ENCODE measurements around the gene HDGFL2. TPM values are rescaled to one million over a fixed set of nuclear protein-coding genes. Genes with fewer than 3 reads are reported as not detected.

The HDGFL2 gene
- total RNA-seq, 1 donor from 2014 or later: 35.0 TPM

- no peaks in the 10 kb centered on the region for H3K27me3 ChIP-seq (ENCODE audit: control insufficient read depth, insufficient read depth, low read length)
- DNase-seq (ENCODE audit: low read depth) (no peak), FAIRE-seq (no peak)
- no peak overlapping the region for H3K4me3 ChIP-seq (ENCODE audit: low read depth, low read length)
- no peaks in the 10 kb centered on the region for H3K36me3 ChIP-seq (ENCODE audit: control insufficient read depth, insufficient read depth, low read length)
- no peak for TF ChIP-seq CTCF (IDR thresholded peaks at IDR 0.05; ENCODE audit: insufficient read depth, low read length, severe bottlenecking)
These were observed 71.1 kb downstream of the HDGFL2 start for GRCh38 chr19:4542896-4543841.

GRCh38 chr19:4543842-4544647, 71.9 kb downstream of the HDGFL2 start:
- DNase-seq (ENCODE audit: low read depth): no peak
- no peak for TF ChIP-seq CTCF (IDR thresholded peaks at IDR 0.05; ENCODE audit: insufficient read depth, low read length, severe bottlenecking)

GRCh38 chr19:4547303-4548237, 75.5 kb downstream of the HDGFL2 start:
- Histone ChIP-seq H3K36me3 (ENCODE audit: control insufficient read depth, insufficient read depth, low read length) (no peaks in the 10 kb centered on the region), H3K4me3 (ENCODE audit: low read depth, low read length) (no peak overlapping the region), H3K27me3 (ENCODE audit: control insufficient read depth, insufficient read depth, low read length) (no peaks in the 10 kb centered on the region)
- TF ChIP-seq CTCF (IDR thresholded peaks at IDR 0.05; ENCODE audit: insufficient read depth, low read length, severe bottlenecking): peak; percentile 60
- DNase-seq (ENCODE audit: low read depth) (no peak), FAIRE-seq (no peak)

More at GRCh38 chr19:4543842-4544647, 71.9 kb downstream of the HDGFL2 start:
- Histone ChIP-seq H3K27me3 (ENCODE audit: control insufficient read depth, insufficient read depth, low read length) (no peaks in the 10 kb centered on the region), H3K4me3 (ENCODE audit: low read depth, low read length) (no peak overlapping the region), H3K36me3 (ENCODE audit: control insufficient read depth, insufficient read depth, low read length) (no peaks in the 10 kb centered on the region)
- FAIRE-seq: no peak

GRCh38 chr19:4548238-4548584, 76.1 kb downstream of the HDGFL2 start:
- H3K36me3 ChIP-seq (ENCODE audit: control insufficient read depth, insufficient read depth, low read length): no peaks in the 10 kb centered on the region
- no peaks in the 10 kb centered on the region for H3K27me3 ChIP-seq (ENCODE audit: control insufficient read depth, insufficient read depth, low read length)
- H3K4me3 ChIP-seq (ENCODE audit: low read depth, low read length): no peak overlapping the region
- TF ChIP-seq CTCF (IDR thresholded peaks at IDR 0.05; ENCODE audit: insufficient read depth, low read length, severe bottlenecking): no peak
- FAIRE-seq: no peak
- no peak for DNase-seq (ENCODE audit: low read depth)

- Histone ChIP-seq H3K36me3 (ENCODE audit: control insufficient read depth, insufficient read depth, low read length) (no peaks in the 10 kb centered on the region), H3K27me3 (ENCODE audit: control insufficient read depth, insufficient read depth, low read length) (no peaks in the 10 kb centered on the region), H3K4me3 (ENCODE audit: low read depth, low read length) (no peak overlapping the region)
- no peak for DNase-seq (ENCODE audit: low read depth)
- TF ChIP-seq CTCF (IDR thresholded peaks at IDR 0.05; ENCODE audit: insufficient read depth, low read length, severe bottlenecking): no peak
- FAIRE-seq: no peak
These were observed 77.9 kb downstream of the HDGFL2 start for GRCh38 chr19:4550018-4550417.
